H9 (cell line): ENCODE measurements around the gene IQCE. TPM values are rescaled to one million over a fixed set of nuclear protein-coding genes. Genes with fewer than 3 reads are reported as not detected.

Experiments used
- DNase-seq: peaks from one replicate; pipeline ENCODE4 v3.0.0-alpha.2; 2017
- H2AFZ ChIP-seq: one replicate; pipeline ENCODE4 v1.6.1; 2013; ENCODE audit warnings: mild to moderate bottlenecking, low read length, control low read depth, moderate library complexity
- H2AK5ac ChIP-seq: 2 replicates; pipeline ENCODE4 v1.6.1; 2013; ENCODE audit warnings: low read length, control low read depth, mixed read lengths; ENCODE audit not compliant: insufficient read length
- H2BK120ac ChIP-seq: one replicate; pipeline ENCODE4 v1.6.1; 2013; ENCODE audit warnings: low read depth, mild to moderate bottlenecking, low read length, control low read depth, inconsistent platforms; ENCODE audit not compliant: poor library complexity, severe bottlenecking
- H2BK12ac ChIP-seq: 2 replicates; pipeline ENCODE4 v1.6.1; 2013; ENCODE audit warnings: low read length, control low read depth, mixed read lengths, low read depth; ENCODE audit not compliant: insufficient read length
- H2BK15ac ChIP-seq: 2 replicates; pipeline ENCODE4 v1.6.1; 2013; ENCODE audit warnings: low read depth, low read length, control low read depth
- H2BK20ac ChIP-seq: one replicate; pipeline ENCODE4 v1.6.1; 2013; ENCODE audit warnings: low read depth, mild to moderate bottlenecking, low read length, control low read depth, inconsistent platforms; ENCODE audit not compliant: poor library complexity, severe bottlenecking
- H2BK5ac ChIP-seq: 2 replicates; pipeline ENCODE4 v1.6.1; 2013; ENCODE audit warnings: low read length, control low read depth, mixed read lengths; ENCODE audit not compliant: insufficient read length
- H3K14ac ChIP-seq: 2 replicates; pipeline ENCODE4 v1.6.1; 2013; ENCODE audit warnings: low read length, control low read depth; ENCODE audit not compliant: insufficient read depth
- H3K18ac ChIP-seq: 2 replicates; pipeline ENCODE4 v1.6.1; 2013; ENCODE audit warnings: low read depth, mild to moderate bottlenecking, mixed read lengths, low read length, control low read depth; ENCODE audit not compliant: insufficient read length
- H3K23ac ChIP-seq: 2 replicates; pipeline ENCODE4 v1.6.1; 2013; ENCODE audit warnings: low read length, control low read depth, mixed read lengths, low read depth; ENCODE audit not compliant: insufficient read length
- H3K23me2 ChIP-seq: 2 replicates; pipeline ENCODE4 v1.6.1; 2013; ENCODE audit warnings: low read depth, mild to moderate bottlenecking, mixed read lengths, low read length, control low read depth; ENCODE audit not compliant: insufficient read length, poor library complexity, severe bottlenecking
- H3K27ac ChIP-seq: 2 replicates; pipeline ENCODE4 v1.5.1; 2013; ENCODE audit warnings: low read length, control low read depth, mixed read lengths, low read depth; ENCODE audit not compliant: insufficient read length
- H3K27me3 ChIP-seq: 2 replicates; pipeline ENCODE4 v1.6.1; 2013; ENCODE audit warnings: low read length, control low read depth, inconsistent platforms; ENCODE audit not compliant: insufficient read depth
- H3K4ac ChIP-seq: 2 replicates; pipeline ENCODE4 v1.6.1; 2013; ENCODE audit warnings: low read depth, mild to moderate bottlenecking, control low read depth, inconsistent platforms, low read length, moderate library complexity
- H3K4me1 ChIP-seq: 2 replicates; pipeline ENCODE4 v1.6.1; 2013; ENCODE audit warnings: low read length, control low read depth, inconsistent platforms; ENCODE audit not compliant: insufficient read depth
- H3K4me2 ChIP-seq: 2 replicates; pipeline ENCODE4 v1.6.1; 2013; ENCODE audit warnings: low read length, control low read depth, mixed read lengths; ENCODE audit not compliant: insufficient read length, insufficient read depth
- H3K56ac ChIP-seq: 2 replicates; pipeline ENCODE4 v1.6.1; 2013; ENCODE audit warnings: low read depth, mild to moderate bottlenecking, mixed read lengths, low read length, control low read depth; ENCODE audit not compliant: insufficient read length
- H3K79me1 ChIP-seq: 2 replicates; pipeline ENCODE4 v1.6.1; 2013; ENCODE audit warnings: low read depth, mild to moderate bottlenecking, moderate library complexity, low read length, control low read depth, inconsistent platforms; ENCODE audit not compliant: insufficient read depth, poor library complexity, severe bottlenecking
- H3K79me2 ChIP-seq: 2 replicates; pipeline ENCODE4 v1.6.1; 2013; ENCODE audit warnings: low read length, control low read depth, inconsistent platforms; ENCODE audit not compliant: insufficient read depth
- H3K9ac ChIP-seq: 2 replicates; pipeline ENCODE4 v1.6.1; 2013; ENCODE audit warnings: low read length, control low read depth, mixed read lengths; ENCODE audit not compliant: insufficient read length; ENCODE audit errors: extremely low read depth
- H3K9me3 ChIP-seq: one replicate; pipeline ENCODE4 v1.6.1; 2013; ENCODE audit warnings: low read depth, low read length, inconsistent platforms; ENCODE audit not compliant: control insufficient read depth
- H3T11ph ChIP-seq: one replicate; pipeline ENCODE4 v1.6.1; 2013; ENCODE audit warnings: mild to moderate bottlenecking, low read length, control low read depth, inconsistent platforms
- H4K20me1 ChIP-seq: one replicate; pipeline ENCODE4 v1.6.1; 2013; ENCODE audit not compliant: control insufficient read depth, insufficient read length, insufficient read depth
- H4K5ac ChIP-seq: 2 replicates; pipeline ENCODE4 v1.6.1; 2013; ENCODE audit warnings: low read depth, mild to moderate bottlenecking, mixed read lengths, low read length, control low read depth; ENCODE audit not compliant: insufficient read length
- H4K8ac ChIP-seq: replicated peaks from 2 replicates; pipeline ENCODE4 v1.6.1; 2013; ENCODE audit warnings: low read length, control low read depth, mixed read lengths, low read depth; ENCODE audit not compliant: insufficient read length
- H4K91ac ChIP-seq: 2 replicates; pipeline ENCODE4 v1.6.1; 2013; ENCODE audit warnings: low read depth, mild to moderate bottlenecking, moderate library complexity, mixed read lengths, low read length, control low read depth; ENCODE audit not compliant: insufficient read length
- H3K27ac Mint-ChIP-seq, 3 experiments: 2 replicates in 2 of 3; 3 replicates in 1 of 3; pipeline ENCODE4 v1.8.0; 2020 to 2021; ENCODE audit warnings: mixed read lengths in 3 of 3, mild to moderate bottlenecking in 1 of 3, moderate library complexity in 1 of 3
- H3K27me3 Mint-ChIP-seq: 2 replicates; pipeline ENCODE4 v1.8.0; 2021; ENCODE audit warnings: low read depth, mild to moderate bottlenecking, moderate library complexity, mixed read lengths
- H3K36me3 Mint-ChIP-seq, 3 experiments: 2 replicates in 2 of 3; 3 replicates in 1 of 3; pipeline ENCODE4 v1.8.0; 2020 to 2021; ENCODE audit warnings: low read depth in 3 of 3, mixed read lengths in 3 of 3; ENCODE audit not compliant: insufficient read depth in 1 of 3
- H3K4me1 Mint-ChIP-seq, 2 experiments: 2 replicates each; pipeline ENCODE4 v1.8.0; 2020; ENCODE audit warnings: mixed read lengths in 2 of 2
- H3K4me3 Mint-ChIP-seq, 2 experiments: 2 replicates in 1 of 2; 3 replicates in 1 of 2; pipeline ENCODE4 v1.8.0; 2020 to 2021; ENCODE audit warnings: mild to moderate bottlenecking in 2 of 2, mixed read lengths in 2 of 2, moderate library complexity in 1 of 2
- H3K9me3 Mint-ChIP-seq, 2 experiments: 2 replicates in 1 of 2; 3 replicates in 1 of 2; pipeline ENCODE4 v1.8.0; 2020; ENCODE audit warnings: mild to moderate bottlenecking in 2 of 2, mixed read lengths in 2 of 2, moderate library complexity in 1 of 2
- CTCF ChIP-seq: fragments of 200-600 bp; sonication (generic); conservative IDR thresholded peaks from 3 replicates; pipeline ENCODE4 v1.8.0; 2021; ENCODE audit warnings: antibody characterized with exemption, mild to moderate bottlenecking
- WGBS: extraction: QIAGEN DNeasy Blood & Tissue Kit; methylation state at CpG from one replicate; pipeline ENCODE4 v1.1.7; 2013; ENCODE audit warnings: missing lambda C conversion rate, low lambda C conversion rate, mixed read lengths; ENCODE audit not compliant: insufficient read length; ENCODE audit errors: extremely low coverage; 5-methylcytosine and 5-hydroxymethylcytosine counted together
- total RNA-seq: library from RNA; stranded (reverse); gene quantifications from 2 replicates; pipeline ENCODE4 v1.2.1, GENCODE V29; 2021

IQCE gene
- total RNA-seq, 1 experiment from 2014 or later: 7.0 TPM

DNA sequence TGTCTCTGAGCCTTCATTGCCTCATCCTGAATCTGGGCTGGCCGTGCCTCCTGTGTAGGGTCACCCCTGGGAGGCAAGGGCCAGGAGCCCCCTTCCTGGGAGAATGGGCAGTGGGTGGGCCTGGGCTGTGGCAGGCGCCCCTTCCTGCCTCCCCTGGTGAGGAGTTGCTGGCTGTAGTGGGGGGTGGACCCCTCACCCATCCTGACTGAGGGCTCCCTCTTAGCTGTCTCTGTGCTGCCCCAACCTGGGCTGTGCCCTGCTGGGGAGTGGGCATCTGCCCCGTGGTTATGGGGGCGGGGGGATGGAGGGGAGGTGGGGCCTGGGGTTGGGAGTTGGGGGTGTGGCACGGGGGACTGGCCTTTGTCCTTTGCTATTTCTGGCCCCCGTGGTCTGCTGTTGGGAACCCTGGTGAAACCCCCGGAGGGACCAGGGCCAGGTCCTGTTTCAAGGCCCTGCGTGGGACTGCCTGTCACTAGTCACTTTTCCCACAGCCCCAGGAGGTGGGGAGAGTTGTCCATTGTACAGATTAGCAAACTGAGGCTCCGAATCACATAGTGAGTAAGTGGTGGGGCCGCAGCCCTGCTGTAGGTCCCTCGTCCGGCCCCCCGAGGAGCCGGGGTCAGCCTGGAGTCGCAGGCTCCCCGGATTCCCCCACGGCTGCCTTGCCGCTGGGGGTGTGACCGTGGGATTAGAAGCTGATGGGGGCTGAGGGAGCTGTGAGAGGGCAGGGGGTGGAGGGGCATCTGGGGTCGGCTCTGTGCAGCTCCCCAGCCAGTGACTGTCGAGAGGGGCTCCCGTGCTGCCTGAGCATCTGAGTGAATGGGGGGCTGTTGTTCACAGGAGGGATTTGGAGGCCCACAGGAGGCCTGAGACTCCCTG is 75.7 kb downstream of the IQCE start:
- Histone ChIP-seq H3K9ac (no peak overlapping the region), H4K20me1 (peaks cover 4% of the 10 kb centered on the region), H3K4me2 (peak overlapping the region; percentile 83), H3K14ac (no peak overlapping the region), H3K79me2 (peaks cover 39% of the 10 kb centered on the region; the same call in 1 of the 2 replicates), H3K18ac (no peak overlapping the region), H3K23ac (no peak overlapping the region), H3K4me1 (no peaks in the 10 kb centered on the region), H2BK20ac (no peak overlapping the region), H3K56ac (no peak overlapping the region), H2BK120ac (no peak overlapping the region), H3K4ac (no peak overlapping the region), H3K23me2 (peaks cover 18% of the 10 kb centered on the region), H3K27me3 (no peaks in the 10 kb centered on the region), H3K79me1 (peaks cover 4% of the 10 kb centered on the region), H3T11ph (no peak overlapping the region), H4K91ac (no peak overlapping the region), H2AK5ac (no peak overlapping the region), H3K27ac (no peak overlapping the region), H4K8ac (no peak overlapping the region), H2BK12ac (no peak overlapping the region), H2BK15ac (no peak overlapping the region), H3K9me3 (no peaks in the 10 kb centered on the region), H4K5ac (no peak overlapping the region), H2AFZ (no peak overlapping the region), H2BK5ac (no peak overlapping the region)
- WGBS: no CpG with 5 or more reads among the region's 22 CpGs
- DNase-seq: no peak
- Mint-ChIP-seq H3K36me3 (peaks cover 1 to 8% (median 7%) of the 10 kb centered on the region in 3 experiments; a peak in 5 of 7 replicates), H3K27ac (peak overlapping the region in 1 of 3 experiments; percentile 74; a peak in 2 of 7 replicates), H3K27me3 (no peaks in the 10 kb centered on the region), H3K4me3 (peak overlapping the region; percentile 85 to 95), H3K9me3 (no peaks in the 10 kb centered on the region), H3K4me1 (peaks cover 14 to 15% of the 10 kb centered on the region in 2 experiments)
- TF ChIP-seq CTCF: no peak
